ENCODE results near the gene ATP1A3.

DNA sequence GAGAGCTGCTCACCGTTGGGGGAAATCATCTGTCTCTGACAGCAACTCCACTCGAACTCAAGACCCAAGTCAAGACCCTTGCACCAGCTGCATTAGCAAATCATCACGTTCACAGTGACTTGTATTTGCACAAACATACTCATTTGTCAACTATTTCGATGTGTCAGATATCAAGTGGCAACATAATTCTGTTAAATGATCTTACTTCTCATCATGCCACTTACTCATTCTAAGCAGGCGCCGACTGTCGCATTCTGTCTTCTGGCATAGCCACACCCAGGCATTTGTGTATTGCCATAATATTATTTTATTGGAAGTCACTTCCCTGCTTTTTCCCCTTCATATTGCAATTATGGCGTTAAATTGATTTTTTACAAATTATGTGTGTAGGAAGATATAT, 23.0 kb upstream of the ATP1A3 start:
- no peak for TF ChIP-seq POLR2A (IDR thresholded peaks at IDR 0.05)
- TF ChIP-seq, protein P1, sequence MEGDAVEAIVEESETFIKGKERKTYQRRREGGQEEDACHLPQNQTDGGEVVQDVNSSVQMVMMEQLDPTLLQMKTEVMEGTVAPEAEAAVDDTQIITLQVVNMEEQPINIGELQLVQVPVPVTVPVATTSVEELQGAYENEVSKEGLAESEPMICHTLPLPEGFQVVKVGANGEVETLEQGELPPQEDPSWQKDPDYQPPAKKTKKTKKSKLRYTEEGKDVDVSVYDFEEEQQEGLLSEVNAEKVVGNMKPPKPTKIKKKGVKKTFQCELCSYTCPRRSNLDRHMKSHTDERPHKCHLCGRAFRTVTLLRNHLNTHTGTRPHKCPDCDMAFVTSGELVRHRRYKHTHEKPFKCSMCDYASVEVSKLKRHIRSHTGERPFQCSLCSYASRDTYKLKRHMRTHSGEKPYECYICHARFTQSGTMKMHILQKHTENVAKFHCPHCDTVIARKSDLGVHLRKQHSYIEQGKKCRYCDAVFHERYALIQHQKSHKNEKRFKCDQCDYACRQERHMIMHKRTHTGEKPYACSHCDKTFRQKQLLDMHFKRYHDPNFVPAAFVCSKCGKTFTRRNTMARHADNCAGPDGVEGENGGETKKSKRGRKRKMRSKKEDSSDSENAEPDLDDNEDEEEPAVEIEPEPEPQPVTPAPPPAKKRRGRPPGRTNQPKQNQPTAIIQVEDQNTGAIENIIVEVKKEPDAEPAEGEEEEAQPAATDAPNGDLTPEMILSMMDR (IDR thresholded peaks at IDR 0.05): no peak

Data from adrenal gland (tissue), 5 donors.